ENCODE data around the gene NPL. TPM values are rescaled to one million over a fixed set of nuclear protein-coding genes. Genes with fewer than 3 reads are reported as not detected.

The NPL gene
- total and polyA plus RNA-seq, 12 donors, result 1.4 to 26.5 (median 3.1) TPM

DNA sequence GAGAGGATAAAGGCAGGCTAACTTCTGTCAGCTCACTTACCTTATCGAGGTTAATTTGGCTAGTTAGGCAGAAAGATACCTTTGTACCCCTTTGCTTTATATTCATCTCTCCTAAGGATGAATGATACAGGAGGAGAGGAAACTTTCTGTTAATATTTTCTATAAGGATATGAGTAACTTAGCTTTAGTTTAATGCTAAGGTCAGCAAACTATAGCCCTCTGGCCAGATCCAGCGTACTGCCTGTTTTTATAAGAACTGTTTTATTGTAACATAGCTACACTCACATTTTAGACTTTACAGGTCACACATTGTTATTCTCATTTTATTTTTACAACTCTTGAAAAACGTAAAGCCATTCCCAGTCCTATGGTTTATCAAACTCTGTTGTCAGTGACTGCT, 67.6 kb downstream of the NPL start:
- H3K9me3 ChIP-seq, result no peaks in the 10 kb centered on the region
- WGBS, 2 donors, result 93 to 95% methylated on average over 3 of the region's 3 CpGs

DNA sequence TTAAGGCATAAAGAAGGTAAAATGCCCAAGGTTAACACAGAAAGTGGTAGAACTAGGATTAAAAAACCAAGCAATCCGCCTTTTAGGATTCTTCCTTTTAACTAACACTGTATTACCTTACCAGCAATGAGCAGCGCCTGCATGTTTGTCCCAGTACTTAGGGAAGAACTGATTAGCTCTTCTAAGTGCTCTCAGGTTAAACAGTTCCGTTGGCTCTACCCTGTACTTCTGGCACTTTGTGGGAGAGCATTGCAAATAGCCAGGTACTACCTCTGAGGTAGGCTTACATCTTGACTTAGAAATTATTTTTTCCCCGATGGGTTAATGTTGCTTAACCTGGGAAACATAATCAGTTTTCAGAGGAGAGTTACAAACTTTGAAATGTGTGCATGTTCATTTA, 71.1 kb downstream of the NPL start:
- Histone ChIP-seq H3K9me3 (no peaks in the 10 kb centered on the region), H3K4me1 (peaks cover 0 to 6% (median 0%) of the 10 kb centered on the region in 9 donors), H3K4me3 (no peak overlapping the region), H3K27ac (no peak overlapping the region), H3K36me3 (peaks cover 0 to 100% (median 82%) of the 10 kb centered on the region in 9 donors), H3K27me3 (no peaks in the 10 kb centered on the region)
- intact Hi-C loops (cut with DNase I), result loop anchor here in 1 of 10 donors (10.0 kb wide), 1 partner anchor 274 kb away; no protein-coding TSS in a partner anchor
- 86 to 88% methylated on average over 4 of the region's 4 CpGs for WGBS, 2 donors
- ATAC-seq (no peak), DNase-seq (no peak)
- TF ChIP-seq, protein P1, sequence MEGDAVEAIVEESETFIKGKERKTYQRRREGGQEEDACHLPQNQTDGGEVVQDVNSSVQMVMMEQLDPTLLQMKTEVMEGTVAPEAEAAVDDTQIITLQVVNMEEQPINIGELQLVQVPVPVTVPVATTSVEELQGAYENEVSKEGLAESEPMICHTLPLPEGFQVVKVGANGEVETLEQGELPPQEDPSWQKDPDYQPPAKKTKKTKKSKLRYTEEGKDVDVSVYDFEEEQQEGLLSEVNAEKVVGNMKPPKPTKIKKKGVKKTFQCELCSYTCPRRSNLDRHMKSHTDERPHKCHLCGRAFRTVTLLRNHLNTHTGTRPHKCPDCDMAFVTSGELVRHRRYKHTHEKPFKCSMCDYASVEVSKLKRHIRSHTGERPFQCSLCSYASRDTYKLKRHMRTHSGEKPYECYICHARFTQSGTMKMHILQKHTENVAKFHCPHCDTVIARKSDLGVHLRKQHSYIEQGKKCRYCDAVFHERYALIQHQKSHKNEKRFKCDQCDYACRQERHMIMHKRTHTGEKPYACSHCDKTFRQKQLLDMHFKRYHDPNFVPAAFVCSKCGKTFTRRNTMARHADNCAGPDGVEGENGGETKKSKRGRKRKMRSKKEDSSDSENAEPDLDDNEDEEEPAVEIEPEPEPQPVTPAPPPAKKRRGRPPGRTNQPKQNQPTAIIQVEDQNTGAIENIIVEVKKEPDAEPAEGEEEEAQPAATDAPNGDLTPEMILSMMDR (IDR thresholded peaks at IDR 0.05), result no peak

More for the DNA sequence above, 67.6 kb downstream of the NPL start:
- Histone ChIP-seq H3K4me3 (no peak overlapping the region), H3K27ac (no peak overlapping the region), H3K36me3 (peaks cover 0 to 100% (median 90%) of the 10 kb centered on the region in 9 donors), H3K27me3 (no peaks in the 10 kb centered on the region), H3K4me1 (peaks cover 0 to 15% (median 0%) of the 10 kb centered on the region in 9 donors)
- ATAC-seq (no peak), DNase-seq (no peak)
- intact Hi-C loops (cut with DNase I), result no loop called here
- TF ChIP-seq, protein P1 (IDR thresholded peaks at IDR 0.05), result no peak

GRCh38 chr1:182861994-182862393, 72.4 kb downstream of the NPL start:
- H3K36me3 ChIP-seq, result peaks cover 0 to 100% (median 85%) of the 10 kb centered on the region in 9 donors
- no peaks in the 10 kb centered on the region for H3K4me1 ChIP-seq
- H3K27ac ChIP-seq, result no peak overlapping the region
- DNase-seq (no peak), ATAC-seq (no peak)
- H3K27me3 ChIP-seq, result no peaks in the 10 kb centered on the region
- TF ChIP-seq, protein P1 (IDR thresholded peaks at IDR 0.05), result no peak
- intact Hi-C loops (cut with DNase I), result loop anchor here in 1 of 10 donors (10.0 kb wide), 1 partner anchor 273 kb away; no protein-coding TSS in a partner anchor
- no peak overlapping the region for H3K4me3 ChIP-seq
- WGBS, 2 donors, result 88 to 91% methylated on average over 2 of the region's 2 CpGs
- no peaks in the 10 kb centered on the region for H3K9me3 ChIP-seq

DNA sequence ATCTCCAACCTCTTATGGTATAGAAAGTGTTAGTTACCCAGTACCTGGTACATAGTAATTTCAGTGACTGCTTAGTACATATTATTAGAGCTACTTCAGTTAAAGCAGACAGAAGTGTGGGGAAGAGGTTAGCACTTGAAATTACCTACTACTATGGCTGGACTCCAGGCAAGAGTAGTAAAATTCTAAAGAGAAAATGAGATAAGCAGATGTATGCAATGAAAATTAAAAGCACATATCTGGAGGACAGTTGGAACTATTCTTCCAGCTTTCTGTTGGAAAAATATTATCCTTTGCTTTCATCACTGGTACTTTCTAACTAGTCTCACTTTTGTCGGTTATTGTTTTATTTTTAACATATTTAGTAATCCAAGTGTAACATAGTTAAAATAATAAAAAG, 73.3 kb downstream of the NPL start:
- H3K9me3 ChIP-seq, result no peaks in the 10 kb centered on the region
- no peak overlapping the region for H3K27ac ChIP-seq
- ATAC-seq (no peak), DNase-seq (no peak)
- intact Hi-C loops (cut with DNase I), result loop anchor here in 1 of 10 donors (10.0 kb wide), 1 partner anchor 272 kb away; no protein-coding TSS in a partner anchor
- H3K27me3 ChIP-seq, result no peaks in the 10 kb centered on the region
- WGBS, 2 donors, result 84 to 94% methylated on average over 1 of the region's 1 CpG
- no peak overlapping the region for H3K4me3 ChIP-seq
- TF ChIP-seq, protein P1 (IDR thresholded peaks at IDR 0.05), result no peak
- H3K4me1 ChIP-seq, result no peaks in the 10 kb centered on the region
- H3K36me3 ChIP-seq, result peaks cover 0 to 100% (median 87%) of the 10 kb centered on the region in 9 donors
